CD4-positive, alpha-beta T cell (primary cell): ENCODE measurements around the gene LAMTOR1. TPM values are rescaled to one million over a fixed set of nuclear protein-coding genes. Genes with fewer than 3 reads are reported as not detected.

ENCODE experiments used
- ATAC-seq: fragments of 200-7000 bp; cut with Tn5 transposase; one replicate; pipeline ENCODE4 v1.10.0; 2022; ENCODE audit warnings: mild to moderate bottlenecking; ENCODE audit not compliant: poor library complexity
- CTCF ChIA-PET: fragments of 350-600 bp; sonication (Branson Sonifier 250); formaldehyde crosslinking; loops from one replicate; lab custom pipeline; 2021; ENCODE audit warnings: antibody characterized with exemption, inconsistent platforms; lab: Charles Lee
- POLR2A ChIA-PET: fragments of 350-600 bp; sonication (Branson Sonifier 250); formaldehyde crosslinking; loops from one replicate; lab custom pipeline; 2021; ENCODE audit warnings: antibody characterized with exemption, inconsistent platforms; lab: Charles Lee
- DNase-seq, 14 experiments: peaks; one replicate each; pipeline ENCODE4 v3.0.0-alpha.2; 2013 to 2020; ENCODE audit warnings: mixed read lengths in 2 of 14
- H3K27ac ChIP-seq, 2 donors: one replicate each; pipeline versions ENCODE4 v1.5.1 to v1.7.0; 2013; ENCODE audit warnings: low read length in 2 of 2, low read depth in 1 of 2, mild to moderate bottlenecking in 1 of 2
- H3K27me3 ChIP-seq, 2 experiments: 1 replicate in 1 of 2; 2 replicates in 1 of 2; pipeline versions ENCODE4 v1.6.1 to v1.7.0; 2013; ENCODE audit warnings: low read length in 2 of 2, control low read depth in 1 of 2, mild to moderate bottlenecking in 1 of 2, moderate library complexity in 1 of 2; ENCODE audit not compliant: insufficient read depth in 2 of 2, control insufficient read depth in 1 of 2
- H3K36me3 ChIP-seq: one replicate; pipeline ENCODE4 v1.6.1; 2013; ENCODE audit warnings: low read length, control low read depth; ENCODE audit not compliant: insufficient read depth
- H3K4me1 ChIP-seq: one replicate; pipeline ENCODE4 v1.6.1; 2013; ENCODE audit warnings: low read length, control low read depth; ENCODE audit not compliant: insufficient read depth
- H3K4me3 ChIP-seq: one replicate; pipeline ENCODE4 v1.5.1; 2013; ENCODE audit warnings: mild to moderate bottlenecking, low read length, moderate library complexity
- H3K9me3 ChIP-seq, 2 experiments: 1 replicate in 1 of 2; 2 replicates in 1 of 2; pipeline versions ENCODE4 v1.6.1 to v1.7.0; 2013; ENCODE audit warnings: low read length in 2 of 2, mild to moderate bottlenecking in 2 of 2, control low read depth in 1 of 2, moderate library complexity in 1 of 2; ENCODE audit not compliant: control insufficient read depth in 1 of 2, insufficient read depth in 1 of 2
- H3K27ac Mint-ChIP-seq: one replicate; pipeline ENCODE4 v1.8.0; 2020; ENCODE audit warnings: mixed read lengths
- H3K27me3 Mint-ChIP-seq: one replicate; pipeline ENCODE4 v1.8.0; 2021; ENCODE audit warnings: mixed read lengths
- H3K36me3 Mint-ChIP-seq: one replicate; pipeline ENCODE4 v1.8.0; 2021; ENCODE audit warnings: low read depth, mixed read lengths
- H3K4me1 Mint-ChIP-seq: one replicate; pipeline ENCODE4 v1.8.0; 2021; ENCODE audit warnings: low read depth, mixed read lengths
- H3K4me3 Mint-ChIP-seq: one replicate; pipeline ENCODE4 v1.8.0; 2020; ENCODE audit warnings: mild to moderate bottlenecking, mixed read lengths
- H3K9me3 Mint-ChIP-seq: one replicate; pipeline ENCODE4 v1.8.0; 2020; ENCODE audit warnings: mixed read lengths
- intact Hi-C, 2 experiments: fragments of 100-400 bp; cut with DNase I in 1 of 2; cut with micrococcal nuclease in 1 of 2; formaldehyde crosslinking; loops; one replicate each; pipeline versions ENCODE4 v1.15.1 to v1.9.0; 2023 to 2025; cut with DNase I, micrococcal nuclease
- total RNA-seq, 174 experiments: library from RNA in 2 of 174; stranded (reverse) in 2 of 174; gene quantifications; one replicate each; pipeline ENCODE4 v1.2.3 and lab custom pipeline; 2021 to 2026
- TF ChIP-seq, protein P1 (sequence below): fragments of 200-600 bp; IDR thresholded peaks from one replicate; pipeline ENCODE4 v1.8.0; 2022; ENCODE audit warnings: antibody characterized with exemption, mild to moderate bottlenecking

The LAMTOR1 gene
- total RNA-seq, 2 experiments from 2014 or later = 29.5 to 30.4 TPM

DNA sequence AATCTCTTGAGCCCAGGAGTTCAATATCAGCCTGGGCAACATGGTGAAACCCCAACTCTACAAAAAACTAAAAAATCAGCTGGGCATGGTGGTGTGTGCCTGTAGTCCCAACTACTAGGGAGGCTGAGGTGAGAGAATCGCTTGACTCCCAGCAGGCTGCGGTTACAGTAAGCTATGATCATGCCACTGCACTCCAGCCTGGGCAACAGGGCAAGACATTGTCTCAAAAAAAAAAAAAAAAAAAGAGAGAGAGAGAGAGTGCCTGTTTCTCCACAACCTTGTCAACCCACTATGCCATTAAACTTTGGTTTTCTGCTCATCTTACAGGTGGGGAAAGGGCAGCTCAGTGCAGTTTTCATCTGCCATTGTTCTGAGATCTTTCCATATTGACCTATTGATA, 37.6 kb upstream of the LAMTOR1 start:
- CTCF ChIA-PET = no interaction called here
- TF ChIP-seq, protein P1, sequence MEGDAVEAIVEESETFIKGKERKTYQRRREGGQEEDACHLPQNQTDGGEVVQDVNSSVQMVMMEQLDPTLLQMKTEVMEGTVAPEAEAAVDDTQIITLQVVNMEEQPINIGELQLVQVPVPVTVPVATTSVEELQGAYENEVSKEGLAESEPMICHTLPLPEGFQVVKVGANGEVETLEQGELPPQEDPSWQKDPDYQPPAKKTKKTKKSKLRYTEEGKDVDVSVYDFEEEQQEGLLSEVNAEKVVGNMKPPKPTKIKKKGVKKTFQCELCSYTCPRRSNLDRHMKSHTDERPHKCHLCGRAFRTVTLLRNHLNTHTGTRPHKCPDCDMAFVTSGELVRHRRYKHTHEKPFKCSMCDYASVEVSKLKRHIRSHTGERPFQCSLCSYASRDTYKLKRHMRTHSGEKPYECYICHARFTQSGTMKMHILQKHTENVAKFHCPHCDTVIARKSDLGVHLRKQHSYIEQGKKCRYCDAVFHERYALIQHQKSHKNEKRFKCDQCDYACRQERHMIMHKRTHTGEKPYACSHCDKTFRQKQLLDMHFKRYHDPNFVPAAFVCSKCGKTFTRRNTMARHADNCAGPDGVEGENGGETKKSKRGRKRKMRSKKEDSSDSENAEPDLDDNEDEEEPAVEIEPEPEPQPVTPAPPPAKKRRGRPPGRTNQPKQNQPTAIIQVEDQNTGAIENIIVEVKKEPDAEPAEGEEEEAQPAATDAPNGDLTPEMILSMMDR = no peak
- no peak for ATAC-seq
- Histone ChIP-seq H3K27ac (no peak overlapping the region), H3K4me1 (no peaks in the 10 kb centered on the region), H3K4me3 (no peak overlapping the region), H3K9me3 (peaks cover 0 to 5% of the 10 kb centered on the region in 2 experiments), H3K36me3 (no peaks in the 10 kb centered on the region), H3K27me3 (no peaks in the 10 kb centered on the region)
- Mint-ChIP-seq H3K36me3 (no peaks in the 10 kb centered on the region), H3K4me1 (no peaks in the 10 kb centered on the region), H3K4me3 (no peak overlapping the region), H3K27ac (no peak overlapping the region), H3K27me3 (peaks cover 11% of the 10 kb centered on the region), H3K9me3 (no peaks in the 10 kb centered on the region)
- intact Hi-C loops = loop anchor here in 1 of 2 experiments (2.0 kb wide), 1 partner anchor 26 kb away; no protein-coding TSS in a partner anchor
- POLR2A ChIA-PET = no interaction called here
- no peak for DNase-seq

DNA sequence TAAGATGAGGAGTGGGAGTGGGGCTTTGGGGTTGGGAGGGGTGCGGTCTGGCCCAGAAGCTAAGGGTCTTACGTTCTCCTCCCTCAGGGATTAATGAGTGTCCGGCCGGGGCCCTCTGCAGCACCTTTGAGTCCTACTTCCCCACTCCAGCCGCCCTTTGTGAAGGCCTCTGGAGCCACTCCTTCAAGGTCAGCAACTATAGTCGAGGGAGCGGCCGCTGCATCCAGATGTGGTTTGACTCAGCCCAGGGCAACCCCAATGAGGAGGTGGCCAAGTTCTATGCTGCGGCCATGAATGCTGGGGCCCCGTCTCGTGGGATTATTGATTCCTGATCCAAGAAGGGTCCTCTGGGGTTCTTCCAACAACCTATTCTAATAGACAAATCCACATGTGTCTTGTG, 36.4 kb upstream of the LAMTOR1 start:
- Mint-ChIP-seq H3K27ac (no peak overlapping the region), H3K27me3 (peaks cover 11% of the 10 kb centered on the region), H3K9me3 (no peaks in the 10 kb centered on the region), H3K4me3 (no peak overlapping the region), H3K4me1 (no peaks in the 10 kb centered on the region), H3K36me3 (no peaks in the 10 kb centered on the region)
- Histone ChIP-seq H3K36me3 (no peaks in the 10 kb centered on the region), H3K27me3 (no peaks in the 10 kb centered on the region), H3K9me3 (peaks cover 0 to 5% of the 10 kb centered on the region in 2 experiments), H3K4me1 (no peaks in the 10 kb centered on the region), H3K27ac (no peak overlapping the region), H3K4me3 (no peak overlapping the region)
- CTCF ChIA-PET = no interaction called here
- intact Hi-C loops = no loop called here
- POLR2A ChIA-PET = no interaction called here
- ATAC-seq = no peak
- no peak for DNase-seq
- TF ChIP-seq, protein P1 = no peak

- CTCF ChIA-PET = no interaction called here
- TF ChIP-seq, protein P1 = no peak
- Mint-ChIP-seq H3K9me3 (no peaks in the 10 kb centered on the region), H3K4me1 (no peaks in the 10 kb centered on the region), H3K27ac (no peak overlapping the region), H3K36me3 (no peaks in the 10 kb centered on the region), H3K27me3 (peaks cover 8% of the 10 kb centered on the region), H3K4me3 (no peak overlapping the region)
- peaks cover 0 to 5% of the 10 kb centered on the region in 2 experiments for H3K9me3 ChIP-seq
- no peaks in the 10 kb centered on the region for H3K27me3 ChIP-seq
- H3K4me3 ChIP-seq = no peak overlapping the region
- ATAC-seq (no peak), DNase-seq (no peak)
- POLR2A ChIA-PET = no interaction called here
- no peaks in the 10 kb centered on the region for H3K4me1 ChIP-seq
- H3K36me3 ChIP-seq = no peaks in the 10 kb centered on the region
- H3K27ac ChIP-seq = no peak overlapping the region
- intact Hi-C loops = no loop called here
These were observed 35.8 kb upstream of the LAMTOR1 start for GRCh38 chr11:72138821-72139390.
